ENCODE measurements around the gene FGF14. TPM values are rescaled to one million over a fixed set of nuclear protein-coding genes. Genes with fewer than 3 reads are reported as not detected.

FGF14 gene
- total and polyA plus RNA-seq, 2 of the 4 experiments (the other 2 are of a cell fraction): under 0.01 TPM; not detected in 1

DNA sequence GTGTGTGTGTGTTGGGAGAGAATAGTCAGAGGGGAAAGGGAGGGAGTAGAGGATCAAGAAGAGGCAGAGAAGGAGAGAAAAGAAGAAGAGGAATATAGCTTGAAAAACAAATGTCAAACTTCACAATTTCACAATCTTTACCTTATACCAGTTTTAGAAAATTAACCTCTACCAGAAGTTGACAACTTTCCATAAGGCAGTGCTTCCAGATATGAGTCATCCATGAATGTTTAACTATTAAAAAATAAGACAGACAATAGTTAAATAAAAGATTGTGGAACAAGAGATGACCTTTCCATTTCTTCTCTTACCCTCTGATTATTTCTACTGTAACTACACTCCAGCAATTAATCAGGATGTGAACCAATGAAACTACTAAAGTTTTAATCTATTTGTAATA lies 720.0 kb downstream of the FGF14 start:
- intact Hi-C loops (cut with micrococcal nuclease): no loop called here
- DNase-seq: peak; percentile 28
- no TSS peak for BruUV-seq (replicated peaks)

More for the DNA sequence above, 720.0 kb downstream of the FGF14 start:
- Histone ChIP-seq H3K27me3 (ENCODE audit: control insufficient read depth, insufficient read depth, low read length) (no peaks in the 10 kb centered on the region), H2BK15ac (ENCODE audit: low read depth, low read length) (no peak overlapping the region), H3K18ac (ENCODE audit: low read depth, low read length) (no peak overlapping the region), H3K56ac (ENCODE audit: extremely low read depth, insufficient read depth, low read length) (no peak overlapping the region), H2AFZ (replicated peaks; ENCODE audit: low read length, poor library complexity) (no peak overlapping the region), H3K4ac (ENCODE audit: low read depth, low read length) (no peak overlapping the region), H4K8ac (ENCODE audit: low read depth in 2 of 2, low read length in 2 of 2) (no peak overlapping the region), H3K4me2 (ENCODE audit: low read depth, low read length) (0 out of 2 replicates have a peak overlapping the region, but pooled peaks have one; percentile 30), H2AK5ac (ENCODE audit: low read depth, low read length) (no peak overlapping the region), H2BK20ac (ENCODE audit: low read depth, low read length) (no peak overlapping the region), H3K36me3 (ENCODE audit: control insufficient read depth, insufficient read depth, low read length) (no peaks in the 10 kb centered on the region), H3K27ac (ENCODE audit: insufficient read depth, low read length) (no peak overlapping the region), H3K4me3 (ENCODE audit: insufficient read depth, low read depth, low read length) (no peak overlapping the region), H2AK9ac (replicated peaks; ENCODE audit: low read depth, low read length, poor library complexity) (no peak overlapping the region), H4K20me1 (ENCODE audit: insufficient read depth, low read length) (no peaks in the 10 kb centered on the region), H3K14ac (replicated peaks; ENCODE audit: low read depth, low read length) (no peak overlapping the region), H3K9me1 (ENCODE audit: insufficient read depth, low read length) (no peaks in the 10 kb centered on the region), H3K4me1 (ENCODE audit: control insufficient read depth, insufficient read depth, low read length) (no peaks in the 10 kb centered on the region), H4K91ac (ENCODE audit: insufficient read depth, low read depth, low read length) (no peak overlapping the region), H2BK5ac (ENCODE audit: low read depth, low read length, poor library complexity, severe bottlenecking) (peak overlapping the region; percentile 58), H3K9ac (ENCODE audit: low read depth, low read length) (no peak overlapping the region), H3K23ac (ENCODE audit: low read depth, low read length) (no peak overlapping the region), H3K79me1 (ENCODE audit: low read depth in 1 of 2, low read length in 2 of 2) (no peaks in the 10 kb centered on the region), H3K9me3 (ENCODE audit: control insufficient read depth, insufficient read depth, low read length) (no peaks in the 10 kb centered on the region), H4K5ac (ENCODE audit: low read depth, low read length) (no peak overlapping the region), H2BK120ac (ENCODE audit: low read depth, low read length) (no peak overlapping the region)
- in situ Hi-C loops (cut with MboI; ENCODE audit: low sequenced_read_pairs): no loop called here
- POLR2A ChIA-PET (ENCODE audit: unreplicated experiment): no interaction called here
- dilution Hi-C loops (cut with HindIII; ENCODE audit: low sequenced_read_pairs, unreplicated experiment): no loop called here
- CTCF ChIA-PET: no interaction called here
- ATAC-seq (ENCODE audit: low read depth): peak; percentile 29
- TF ChIP-seq RFX5 (IDR thresholded peaks at IDR 0.05; ENCODE audit: low read depth, low read length) (no peak), RAD21 (IDR thresholded peaks at IDR 0.05; ENCODE audit: low read length) (no peak), MAFK (IDR thresholded peaks at IDR 0.05; ENCODE audit: low read depth, low read length) (no peak), CHD1 (IDR thresholded peaks at IDR 0.05; ENCODE audit: low read depth, low read length) (no peak), MAZ (IDR thresholded peaks at IDR 0.05; ENCODE audit: borderline replicate concordance, low read depth, low read length) (no peak), FOS (IDR thresholded peaks at IDR 0.05; ENCODE audit: low read depth, low read length) (peak; percentile 5; the same call in 1 of the 2 replicates), RCOR1 (IDR thresholded peaks at IDR 0.05; ENCODE audit: insufficient replicate concordance, low read length) (no peak), SMC3 (IDR thresholded peaks at IDR 0.05; ENCODE audit: low read depth, low read length) (no peak), BHLHE40 (IDR thresholded peaks at IDR 0.05; ENCODE audit: low read depth, low read length) (no peak), POLR2A (IDR thresholded peaks at IDR 0.05; ENCODE audit: low read depth, low read length) (no peak), NFE2L2 (IDR thresholded peaks at IDR 0.05; ENCODE audit: low read depth, low read length) (no peak), MXI1 (IDR thresholded peaks at IDR 0.05; ENCODE audit: borderline replicate concordance, low read depth, low read length) (no peak), CEBPB (IDR thresholded peaks at IDR 0.05; ENCODE audit: low read depth, low read length) (0 out of 2 replicates have a peak, but pooled peaks have one; percentile 12)
- TF ChIP-seq, protein P1, sequence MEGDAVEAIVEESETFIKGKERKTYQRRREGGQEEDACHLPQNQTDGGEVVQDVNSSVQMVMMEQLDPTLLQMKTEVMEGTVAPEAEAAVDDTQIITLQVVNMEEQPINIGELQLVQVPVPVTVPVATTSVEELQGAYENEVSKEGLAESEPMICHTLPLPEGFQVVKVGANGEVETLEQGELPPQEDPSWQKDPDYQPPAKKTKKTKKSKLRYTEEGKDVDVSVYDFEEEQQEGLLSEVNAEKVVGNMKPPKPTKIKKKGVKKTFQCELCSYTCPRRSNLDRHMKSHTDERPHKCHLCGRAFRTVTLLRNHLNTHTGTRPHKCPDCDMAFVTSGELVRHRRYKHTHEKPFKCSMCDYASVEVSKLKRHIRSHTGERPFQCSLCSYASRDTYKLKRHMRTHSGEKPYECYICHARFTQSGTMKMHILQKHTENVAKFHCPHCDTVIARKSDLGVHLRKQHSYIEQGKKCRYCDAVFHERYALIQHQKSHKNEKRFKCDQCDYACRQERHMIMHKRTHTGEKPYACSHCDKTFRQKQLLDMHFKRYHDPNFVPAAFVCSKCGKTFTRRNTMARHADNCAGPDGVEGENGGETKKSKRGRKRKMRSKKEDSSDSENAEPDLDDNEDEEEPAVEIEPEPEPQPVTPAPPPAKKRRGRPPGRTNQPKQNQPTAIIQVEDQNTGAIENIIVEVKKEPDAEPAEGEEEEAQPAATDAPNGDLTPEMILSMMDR (conservative IDR thresholded peaks at IDR 0.05; ENCODE audit: low read depth, low read length): no peak
- TF ChIP-seq, protein P2, sequence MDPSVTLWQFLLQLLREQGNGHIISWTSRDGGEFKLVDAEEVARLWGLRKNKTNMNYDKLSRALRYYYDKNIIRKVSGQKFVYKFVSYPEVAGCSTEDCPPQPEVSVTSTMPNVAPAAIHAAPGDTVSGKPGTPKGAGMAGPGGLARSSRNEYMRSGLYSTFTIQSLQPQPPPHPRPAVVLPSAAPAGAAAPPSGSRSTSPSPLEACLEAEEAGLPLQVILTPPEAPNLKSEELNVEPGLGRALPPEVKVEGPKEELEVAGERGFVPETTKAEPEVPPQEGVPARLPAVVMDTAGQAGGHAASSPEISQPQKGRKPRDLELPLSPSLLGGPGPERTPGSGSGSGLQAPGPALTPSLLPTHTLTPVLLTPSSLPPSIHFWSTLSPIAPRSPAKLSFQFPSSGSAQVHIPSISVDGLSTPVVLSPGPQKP (IDR thresholded peaks at IDR 0.05; ENCODE audit: borderline replicate concordance, low read depth, low read length): no peak
- TF ChIP-seq, protein P3, sequence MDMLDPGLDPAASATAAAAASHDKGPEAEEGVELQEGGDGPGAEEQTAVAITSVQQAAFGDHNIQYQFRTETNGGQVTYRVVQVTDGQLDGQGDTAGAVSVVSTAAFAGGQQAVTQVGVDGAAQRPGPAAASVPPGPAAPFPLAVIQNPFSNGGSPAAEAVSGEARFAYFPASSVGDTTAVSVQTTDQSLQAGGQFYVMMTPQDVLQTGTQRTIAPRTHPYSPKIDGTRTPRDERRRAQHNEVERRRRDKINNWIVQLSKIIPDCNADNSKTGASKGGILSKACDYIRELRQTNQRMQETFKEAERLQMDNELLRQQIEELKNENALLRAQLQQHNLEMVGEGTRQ (IDR thresholded peaks at IDR 0.05; ENCODE audit: low read depth, low read length): no peak

All from IMR-90 (cell line).